EL (cell line): ENCODE results near the gene NTMT1.
"Not testable (repeated sequence)": the region's sequence is repeated elsewhere in the genome, so short reads cannot be mapped to it uniquely, and the experiment has no call there.

Experiments used
- DNase-seq: peaks from one replicate; pipeline ENCODE4 v3.0.0-alpha.2; 2016

The NTMT1 gene

GRCh38 chr9:129626079-129626624, at the start of gene NTMT1:
Gene NTMT1, plus strand, starts transcription at chr9:129626163. Its CDS starts 6,541 bp downstream, at chr9:129632704.
- DNase-seq: peak; percentile 81

- peak; percentile 89 for DNase-seq
Measured at GRCh38 chr9:129576546-129577543, 49.1 kb upstream of the NTMT1 start.

GRCh38 chr9:129579294-129579693, 46.7 kb upstream of the NTMT1 start:
- DNase-seq: no peak

GRCh38 chr9:129580211-129580915, 45.6 kb upstream of the NTMT1 start:
- DNase-seq: no peak

GRCh38 chr9:129581505-129582189, 44.3 kb upstream of the NTMT1 start:
- no peak for DNase-seq

- DNase-seq: no peak
Measured at GRCh38 chr9:129582855-129583254, 43.1 kb upstream of the NTMT1 start.

GRCh38 chr9:129583308-129584038, 42.5 kb upstream of the NTMT1 start:
- no peak for DNase-seq

- DNase-seq: peak; percentile 83
Measured at GRCh38 chr9:129584136-129584535, 41.8 kb upstream of the NTMT1 start.

- DNase-seq: no peak
Measured at GRCh38 chr9:129585352-129585751, 40.6 kb upstream of the NTMT1 start.

- no peak for DNase-seq
Measured at GRCh38 chr9:129586245-129586644, 39.7 kb upstream of the NTMT1 start.

- no peak for DNase-seq
Measured at GRCh38 chr9:129586685-129587084, 39.3 kb upstream of the NTMT1 start.

- DNase-seq: no peak
Measured at GRCh38 chr9:129587487-129588262, 38.3 kb upstream of the NTMT1 start.

GRCh38 chr9:129590466-129590865, 35.5 kb upstream of the NTMT1 start:
- no peak for DNase-seq

- DNase-seq: no peak
Measured at GRCh38 chr9:129591916-129592315, 34.0 kb upstream of the NTMT1 start.

- DNase-seq: not testable (repeated sequence)
Measured at GRCh38 chr9:129592790-129593189, 33.2 kb upstream of the NTMT1 start.

- no peak for DNase-seq
Measured at GRCh38 chr9:129594632-129595031, 31.3 kb upstream of the NTMT1 start.

GRCh38 chr9:129595311-129595741, 30.6 kb upstream of the NTMT1 start:
- DNase-seq: peak; percentile 68

GRCh38 chr9:129595903-129596540, 29.9 kb upstream of the NTMT1 start:
- no peak for DNase-seq

- peak; percentile 84 for DNase-seq
Measured at GRCh38 chr9:129596541-129597331, 29.2 kb upstream of the NTMT1 start.
